NAMALWA (cell line): ENCODE results near the gene ARHGEF19.
"Not testable (repeated sequence)": the region's sequence is repeated elsewhere in the genome, so short reads cannot be mapped to it uniquely, and the experiment has no call there.

Experiments
- DNase-seq: peaks from one replicate; pipeline ENCODE4 v3.0.0-alpha.2; 2015; ENCODE audit warnings: low spot score

Gene ARHGEF19

DNA sequence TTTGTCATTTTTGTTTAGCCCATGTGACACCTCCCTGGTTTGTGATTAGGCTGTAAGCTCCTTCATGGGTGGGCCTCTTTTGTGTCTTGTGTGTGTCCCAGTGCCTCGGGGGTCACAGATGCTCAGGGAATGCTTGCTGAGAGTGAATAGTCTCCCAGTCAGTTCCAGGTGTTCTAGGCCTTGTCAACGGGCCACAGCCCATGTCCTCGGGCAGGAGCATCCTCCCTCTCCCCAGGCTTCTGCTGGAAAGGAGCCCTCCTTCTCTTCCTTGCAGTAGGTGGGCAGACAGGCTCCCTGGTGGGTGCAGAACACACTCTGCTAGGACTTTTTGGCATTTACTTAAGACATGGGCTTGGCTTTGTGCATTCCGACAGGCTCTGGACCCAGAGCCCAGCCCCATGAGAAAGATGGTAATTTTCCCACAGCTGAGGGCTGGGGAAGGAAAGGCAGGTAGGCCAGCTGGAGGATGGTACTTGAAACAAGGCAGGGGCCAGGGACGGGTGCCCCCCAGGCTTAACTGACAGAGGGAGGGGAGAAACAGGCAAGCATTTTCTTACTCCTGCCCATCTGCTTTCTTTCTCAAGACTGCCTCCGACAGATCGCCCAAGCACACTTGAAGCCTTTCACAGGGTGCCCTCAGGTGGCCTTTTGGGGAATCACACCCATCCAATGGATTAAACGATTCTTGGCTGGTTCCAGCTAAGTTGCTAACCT lies 31.6 kb upstream of the ARHGEF19 start:
- DNase-seq, result peak; percentile 93

DNA sequence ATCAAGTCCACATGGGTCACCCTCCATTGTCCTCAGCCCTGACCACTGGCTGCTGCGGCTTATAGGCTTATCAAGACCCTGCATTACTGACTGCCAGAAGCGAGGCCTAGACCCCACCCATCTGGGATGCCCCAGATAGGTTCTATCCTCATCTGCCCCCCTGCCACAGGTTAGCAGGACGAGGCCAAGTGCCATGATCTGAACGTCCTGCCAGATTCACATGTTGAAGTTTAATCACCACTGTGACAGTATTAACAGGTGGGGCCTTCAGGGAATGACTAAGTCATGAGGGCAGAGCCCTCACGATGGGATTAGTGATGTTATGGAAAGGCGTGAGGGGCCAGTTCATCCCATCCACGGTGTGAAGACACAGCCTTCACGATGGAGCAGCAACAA lies 30.8 kb upstream of the ARHGEF19 start:
- DNase-seq, result no peak

DNA sequence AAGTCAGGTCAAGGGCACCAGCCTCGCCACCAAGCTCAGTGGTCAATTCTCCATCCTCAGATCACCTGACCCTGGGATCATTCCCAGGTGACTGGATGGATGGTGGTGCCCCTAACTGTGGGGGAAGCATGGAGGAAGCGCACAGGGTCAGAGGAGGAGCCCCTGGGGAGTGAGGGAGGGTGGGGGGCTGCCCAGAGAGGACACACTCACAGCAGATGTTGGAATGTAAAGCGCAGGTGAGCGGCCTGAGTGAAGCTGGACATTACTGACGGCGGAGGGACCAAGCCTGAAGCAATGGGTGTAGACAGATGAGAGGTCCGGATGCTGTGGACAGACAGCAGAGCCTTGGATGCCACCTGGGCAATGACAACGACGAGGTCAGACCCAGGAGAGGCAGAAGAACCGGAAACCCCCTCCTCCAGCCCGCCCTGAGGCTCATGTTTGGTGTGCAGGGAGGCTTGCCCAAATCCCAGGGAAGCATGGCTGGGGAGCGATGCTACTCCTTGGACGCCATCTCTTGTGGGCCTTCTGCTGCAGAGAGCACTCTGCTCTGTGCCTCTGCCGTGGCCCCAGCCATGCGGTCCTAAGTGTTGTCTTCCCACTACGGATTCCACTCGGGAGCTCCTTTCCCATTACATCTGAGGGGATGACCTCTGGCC lies 30.2 kb upstream of the ARHGEF19 start:
- DNase-seq, result no peak

DNA sequence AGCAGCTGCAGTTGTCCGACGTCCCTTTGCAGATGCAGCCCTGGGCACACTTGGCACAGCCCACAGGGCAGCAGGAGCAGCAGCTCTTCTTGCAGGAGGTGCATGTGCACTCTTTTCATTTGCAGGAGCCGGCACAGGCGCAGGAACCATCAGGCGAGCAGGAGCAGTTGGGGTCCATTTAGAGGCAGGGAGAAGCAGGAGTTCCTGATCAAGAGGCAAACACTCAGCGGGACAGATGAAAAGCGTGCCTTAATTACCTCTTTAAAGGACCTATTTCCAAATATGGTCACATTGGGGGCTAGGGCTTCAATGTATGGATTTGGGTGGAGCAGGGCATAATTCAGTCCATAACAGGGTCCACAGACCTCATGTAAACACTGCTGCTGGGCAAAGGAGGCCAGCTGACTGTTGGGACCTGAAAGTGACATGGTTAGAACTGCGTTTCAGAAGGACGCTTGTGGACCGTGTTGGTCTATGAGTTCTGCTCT lies 28.8 kb upstream of the ARHGEF19 start:
- DNase-seq, result no peak

DNA sequence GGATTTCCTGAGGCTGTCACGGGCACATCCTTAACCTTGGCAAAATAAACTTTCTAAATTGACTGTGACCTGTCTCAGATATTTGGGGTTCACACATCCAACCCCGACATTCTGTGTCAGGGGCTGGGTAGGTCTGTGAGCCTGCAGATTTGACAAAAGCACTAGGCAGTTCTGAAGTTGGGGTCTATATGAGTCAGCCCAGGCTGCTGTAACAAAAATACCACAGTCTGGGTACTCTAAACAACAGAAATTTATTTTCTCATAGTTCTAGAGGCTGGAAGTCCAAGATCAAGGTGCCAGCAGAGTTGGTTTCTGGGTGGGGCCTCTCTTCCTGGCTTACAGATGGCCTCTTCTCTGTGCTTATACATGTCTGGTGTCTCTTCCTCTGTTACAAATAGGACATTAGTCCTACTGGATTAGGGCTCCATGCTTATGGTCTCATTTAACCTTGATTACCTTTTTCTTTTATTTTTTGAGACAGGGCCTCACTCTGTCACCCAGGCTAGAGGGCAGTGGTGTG lies 27.6 kb upstream of the ARHGEF19 start:
- no peak for DNase-seq

DNA sequence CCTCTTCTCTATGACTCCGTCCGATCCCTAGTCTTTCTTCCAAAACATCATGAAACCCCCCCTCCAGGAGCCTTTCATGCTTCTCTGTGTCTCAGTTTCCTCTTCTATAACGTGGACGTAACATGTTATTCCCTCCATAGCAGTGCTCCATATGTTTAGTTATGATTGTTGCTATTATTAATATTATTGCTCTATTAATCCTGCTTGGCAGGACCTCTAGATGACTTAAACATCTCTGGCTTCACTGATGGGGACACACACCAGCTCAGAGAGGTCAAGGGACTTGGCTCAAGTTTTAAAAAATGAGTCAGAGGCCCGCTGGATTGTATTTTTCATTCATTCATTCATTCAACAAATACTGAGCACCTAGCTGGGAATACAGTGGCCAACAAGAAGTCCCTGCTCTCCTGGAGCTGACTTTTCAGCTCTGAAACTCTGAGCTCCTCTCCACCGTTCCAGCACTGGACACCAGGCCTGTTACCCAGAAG lies 24.9 kb upstream of the ARHGEF19 start:
- no peak for DNase-seq

DNA sequence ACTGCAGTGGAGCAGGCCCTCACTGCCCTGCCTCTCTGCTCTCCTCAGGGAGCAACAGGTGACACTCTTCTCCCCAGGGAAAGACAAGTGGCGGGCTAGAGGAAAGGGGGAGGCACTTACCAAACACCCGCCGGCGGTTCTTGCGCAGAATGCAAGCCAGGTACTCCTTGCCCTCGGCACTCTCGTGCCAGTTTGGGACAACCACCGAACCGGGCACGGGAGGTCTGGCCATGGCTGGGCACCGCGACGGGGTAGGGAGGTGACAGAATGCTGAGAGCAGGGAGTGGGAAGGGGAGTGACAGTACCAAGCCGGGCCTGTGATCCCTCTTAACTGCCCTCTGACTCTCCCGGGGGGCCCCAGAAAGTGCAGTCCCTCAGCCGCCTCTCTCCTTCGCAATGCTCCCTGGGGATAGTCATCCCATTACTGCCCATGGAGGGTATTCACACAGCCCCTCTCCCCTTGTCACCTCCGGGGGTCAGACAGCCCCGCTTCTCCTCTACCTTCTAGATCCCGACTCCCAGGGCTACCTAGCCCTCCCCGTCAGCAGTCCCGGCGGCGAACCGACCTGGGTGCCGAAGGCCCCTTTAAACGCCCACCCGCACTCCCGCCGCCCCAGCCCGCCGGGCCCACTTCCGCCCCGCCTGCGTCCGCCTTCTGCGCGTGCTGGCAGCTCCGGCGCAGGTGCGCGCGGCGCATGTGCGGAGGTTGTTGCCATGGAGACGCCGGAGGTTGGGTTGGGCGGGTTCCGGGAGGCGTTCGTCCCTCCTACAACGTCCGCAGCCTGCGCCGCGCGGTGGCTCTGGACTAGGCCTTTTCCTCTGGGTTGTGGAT lies 24.3 kb upstream of the ARHGEF19 start, which contains the start of gene CPLANE2:
Gene CPLANE2 (minus strand): TSS at position 673 of the 832 bp plus-strand sequence. CDS start 441 bp downstream, at position 232.
- peak; percentile 98 for DNase-seq

DNA sequence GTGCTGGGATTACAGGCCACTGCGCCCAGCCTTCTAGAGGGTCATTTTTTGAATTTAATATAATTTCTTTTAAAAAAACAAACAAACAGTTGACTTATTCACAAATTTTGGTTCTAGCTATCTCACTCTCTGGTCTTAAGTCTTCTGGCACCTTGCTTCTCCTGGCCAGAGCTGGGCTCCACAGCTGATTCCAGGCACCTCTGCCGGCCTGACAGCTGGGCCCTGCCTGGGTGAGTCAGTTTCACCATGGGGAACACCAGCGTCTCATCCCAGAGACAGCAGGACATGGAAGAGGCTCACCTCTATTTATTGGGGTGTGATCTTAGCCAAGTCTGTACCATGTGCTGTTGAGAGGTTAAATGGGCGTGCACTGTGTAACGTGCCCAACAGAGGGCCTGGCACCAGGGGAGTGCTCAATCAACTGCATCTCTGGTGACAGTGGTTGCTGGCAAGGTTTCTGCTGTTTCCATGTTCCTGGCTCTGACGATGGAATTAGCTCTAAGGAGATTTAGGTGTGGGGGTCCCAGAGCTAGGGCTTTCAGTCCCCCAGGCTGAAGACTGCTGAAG lies 23.6 kb upstream of the ARHGEF19 start:
- peak; percentile 90 for DNase-seq

DNA sequence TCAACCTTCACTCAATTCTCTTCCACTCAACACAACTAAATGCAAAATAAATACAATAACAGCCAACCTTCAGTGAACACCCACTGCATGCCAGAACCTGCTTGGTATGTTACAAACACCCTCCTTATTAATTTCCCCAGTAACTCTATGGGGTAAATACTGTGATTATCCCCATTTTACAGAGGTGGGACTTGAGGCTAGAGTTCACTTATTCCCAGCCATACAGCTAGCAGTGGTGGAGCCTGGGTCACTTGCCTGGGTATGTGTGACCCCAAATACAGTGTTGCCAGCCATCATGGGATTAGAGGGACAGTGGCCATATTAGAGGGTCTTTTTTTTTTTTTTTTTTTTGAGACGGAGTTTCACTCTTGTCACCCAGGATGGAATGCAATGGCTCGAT lies 22.9 kb upstream of the ARHGEF19 start:
- no peak for DNase-seq

DNA sequence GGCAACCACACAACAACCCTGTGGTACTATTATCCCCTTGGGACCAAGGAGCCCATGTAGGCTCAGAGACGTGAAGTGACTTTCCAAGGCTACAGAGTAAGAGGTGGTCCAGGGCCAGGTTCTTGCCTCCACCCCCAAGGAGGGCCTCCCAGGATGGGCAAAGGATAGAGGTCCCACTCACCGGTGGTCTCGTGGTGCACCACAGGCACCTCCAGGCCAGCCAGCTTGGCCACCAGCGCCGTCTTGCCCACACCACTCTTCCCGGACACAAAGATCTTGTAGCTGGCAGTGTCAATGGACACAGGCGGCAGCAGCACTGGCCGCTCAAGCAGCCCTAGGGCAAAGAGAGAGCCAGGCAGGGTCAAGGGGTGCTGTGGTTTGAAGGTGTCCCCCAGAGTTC lies 21.0 kb upstream of the ARHGEF19 start:
- DNase-seq, result no peak

DNA sequence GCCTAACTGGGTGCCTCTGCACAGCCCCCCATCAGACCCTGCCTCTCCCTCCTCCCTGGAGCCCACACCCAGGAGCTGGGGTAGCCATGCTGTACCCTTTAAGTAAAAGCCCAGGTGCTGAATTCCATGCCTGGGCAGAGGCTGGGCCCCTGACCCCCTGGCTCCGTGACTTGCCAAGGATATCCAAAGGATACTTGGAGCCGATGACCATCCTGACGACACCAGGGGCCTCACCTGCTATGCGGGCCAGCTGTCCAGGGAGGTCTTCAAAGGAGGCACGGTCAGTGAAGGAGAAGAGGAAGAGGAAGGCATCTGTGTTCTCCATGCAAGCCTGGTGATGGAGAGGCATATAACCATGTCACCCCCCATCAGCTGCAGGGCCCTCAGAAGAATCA lies 19.9 kb upstream of the ARHGEF19 start:
- DNase-seq, result no peak

DNA sequence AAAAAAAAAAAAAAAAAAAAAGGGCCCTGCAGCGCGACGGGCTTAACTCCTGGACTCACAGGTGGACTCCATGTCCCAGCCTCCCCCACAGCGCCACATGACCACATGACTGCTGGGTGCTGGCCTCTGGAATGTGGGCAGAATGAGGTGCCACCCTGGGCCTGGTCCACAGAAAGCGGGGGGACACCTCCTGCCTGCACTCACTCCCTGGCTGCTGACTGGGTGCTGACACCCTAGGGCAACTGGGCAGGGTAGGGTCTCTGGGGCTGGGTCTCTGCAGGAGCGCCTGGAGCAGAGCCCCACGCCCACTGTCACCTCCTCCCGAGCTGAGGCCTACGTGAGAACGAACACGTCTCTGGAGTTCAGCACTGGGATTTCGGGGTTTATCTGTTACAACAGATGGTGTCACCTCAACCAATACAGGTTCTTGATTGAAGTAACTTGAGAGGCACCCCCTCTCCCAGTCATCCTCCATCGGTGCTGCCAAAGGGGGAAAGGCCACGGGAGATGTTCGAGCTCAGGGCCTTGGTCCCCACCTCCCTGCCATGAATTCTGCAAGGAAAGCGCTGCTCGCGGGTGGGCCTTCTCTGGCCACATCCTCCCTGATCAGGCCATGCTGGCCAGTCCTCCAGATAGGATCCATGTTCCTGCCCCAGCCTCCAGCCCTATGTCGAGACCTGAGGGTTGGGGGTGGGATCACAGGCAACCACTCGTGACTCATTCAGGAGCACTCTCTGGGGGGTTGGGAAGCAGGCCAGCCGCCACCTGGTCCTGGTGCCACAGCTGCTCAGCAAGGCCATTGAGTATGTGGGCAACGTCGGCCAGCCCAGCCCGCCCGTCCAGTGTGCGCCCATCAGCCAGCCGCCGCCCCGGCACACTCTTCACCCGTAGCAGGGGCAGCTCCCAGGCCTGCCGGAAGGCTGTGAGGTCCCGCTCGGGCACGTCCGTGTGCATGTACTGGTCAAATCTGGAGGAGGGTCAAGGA lies 19.2 kb upstream of the ARHGEF19 start:
- DNase-seq, result no peak

DNA sequence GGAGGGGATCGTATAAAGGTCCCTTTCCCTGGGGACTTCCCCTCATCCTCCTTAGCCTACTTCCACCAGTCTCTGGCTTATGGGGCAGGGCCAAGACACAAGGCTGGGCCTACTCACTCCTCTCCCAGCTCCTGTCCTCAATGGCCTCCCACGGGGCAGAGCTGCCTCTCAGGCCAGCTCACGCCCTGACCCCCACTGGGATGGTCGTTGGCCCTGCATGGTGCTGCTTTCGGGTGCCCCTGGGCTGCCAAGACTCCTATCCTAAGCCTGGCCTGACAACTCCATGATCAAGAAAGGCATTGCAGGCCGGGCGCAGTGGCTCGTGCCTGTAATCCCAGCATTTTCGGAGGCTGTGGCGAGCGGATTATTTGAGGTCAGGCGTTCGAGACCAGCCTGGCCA lies 18.3 kb upstream of the ARHGEF19 start:
- no peak for DNase-seq

DNA sequence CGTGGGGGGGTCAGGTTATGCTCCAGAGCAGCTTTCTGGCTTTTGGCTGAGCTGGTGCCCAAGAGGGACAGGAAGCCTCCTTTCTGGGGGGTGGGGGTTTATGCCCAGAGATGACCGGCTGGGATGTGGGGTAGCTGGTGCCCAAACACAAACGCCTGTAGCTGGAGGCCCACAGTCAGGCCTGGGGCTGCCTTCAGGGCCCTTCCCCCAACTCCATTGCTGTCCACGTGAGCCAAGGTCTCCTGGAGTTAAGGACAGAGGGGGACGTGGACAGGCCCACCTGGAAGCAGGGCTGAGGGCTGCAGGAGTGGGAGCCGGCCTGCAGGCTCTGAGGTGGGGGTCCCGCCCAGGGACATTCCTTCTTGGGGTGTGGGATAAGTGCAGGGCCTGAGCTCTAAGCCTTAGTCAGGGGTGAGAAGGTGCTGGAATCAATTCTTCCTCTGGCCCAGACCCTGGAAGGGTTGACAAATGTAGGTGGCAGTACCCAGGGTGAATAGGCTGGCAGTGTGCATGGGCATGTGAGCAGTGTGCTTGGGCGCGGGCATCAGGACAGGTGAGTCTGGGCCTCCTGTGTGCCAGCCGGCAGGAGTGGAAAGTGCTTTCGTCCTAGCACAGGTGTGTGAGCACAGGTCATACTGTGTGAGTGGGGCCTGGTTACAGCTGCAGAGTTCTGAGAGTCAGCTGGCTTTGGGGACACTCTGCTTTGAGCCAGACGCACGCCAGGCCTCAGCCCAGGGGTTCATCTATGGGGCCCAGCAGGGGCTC lies 17.7 kb upstream of the ARHGEF19 start:
- DNase-seq, result no peak

DNA sequence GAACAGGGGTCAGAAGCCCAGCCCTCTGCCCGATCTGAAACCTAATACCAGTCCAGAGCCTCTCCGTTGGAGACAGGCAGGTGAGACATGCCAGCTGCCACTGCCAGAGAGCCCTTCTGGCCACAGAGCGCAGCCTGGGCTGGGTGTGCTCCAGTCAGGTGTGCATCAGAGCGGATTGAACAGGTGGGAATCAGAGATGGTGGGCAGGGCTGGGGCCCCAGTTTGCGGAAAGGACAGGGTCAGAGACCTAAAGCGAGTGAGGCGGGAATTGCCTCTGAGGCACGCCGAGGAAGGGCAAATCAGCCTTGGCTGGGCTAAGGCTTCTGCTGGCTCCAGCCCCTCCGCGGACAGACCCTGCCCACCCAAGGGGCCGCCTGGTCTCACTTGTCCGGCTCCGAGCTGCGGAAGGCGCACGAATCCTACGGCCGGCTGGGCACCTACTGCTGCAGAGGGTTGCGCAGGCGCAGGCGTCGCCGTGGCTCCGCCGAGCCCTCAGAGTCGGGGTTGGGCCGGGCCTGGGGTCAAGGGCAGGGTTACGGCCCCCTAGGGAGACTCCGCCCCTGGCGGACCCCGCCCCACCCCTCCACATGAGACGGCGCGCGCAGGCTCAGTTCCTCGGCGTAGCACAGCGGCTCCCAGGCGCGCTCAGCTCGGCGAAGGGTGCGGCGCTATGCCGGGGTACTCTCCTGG lies 14.2 kb upstream of the ARHGEF19 start:
- DNase-seq, result no peak

DNA sequence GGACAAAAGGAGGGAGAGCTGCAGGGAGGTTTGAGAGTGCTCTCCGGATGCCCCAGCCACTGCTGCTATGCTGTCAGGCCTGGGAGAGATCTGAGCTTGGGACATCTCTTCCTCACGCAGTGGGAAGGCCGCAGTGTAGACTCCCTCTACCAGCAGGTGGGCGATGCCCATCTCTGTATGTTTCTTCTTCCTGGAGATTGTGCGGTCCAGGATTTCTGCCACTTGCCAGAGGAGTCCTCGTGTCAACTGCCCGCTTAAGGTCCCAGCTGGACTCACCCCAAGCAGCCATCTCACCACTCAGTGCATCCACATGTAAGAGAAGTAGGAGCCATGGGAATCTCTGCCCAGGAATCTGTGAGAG lies 13.7 kb upstream of the ARHGEF19 start:
- no peak for DNase-seq

DNA sequence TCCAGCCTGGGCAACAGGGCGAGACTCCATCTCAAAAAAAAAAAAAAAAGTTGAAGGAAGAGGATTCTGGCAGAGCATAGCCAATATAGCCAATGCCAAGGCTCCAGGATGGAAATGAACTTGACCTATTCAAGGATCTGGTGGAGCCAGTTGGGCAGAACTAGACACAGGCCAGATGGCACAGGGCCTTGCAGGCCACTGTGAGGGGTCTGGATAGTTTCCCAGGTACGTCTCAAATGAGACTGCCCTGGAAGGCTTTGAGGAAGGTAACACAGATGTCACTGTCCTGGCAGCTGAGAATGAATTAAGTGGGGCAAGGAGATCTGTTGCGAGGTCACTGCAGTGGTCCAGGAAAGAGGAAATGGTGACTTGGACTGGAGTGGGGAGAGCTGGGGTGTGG lies 12.0 kb upstream of the ARHGEF19 start:
- no peak for DNase-seq

DNA sequence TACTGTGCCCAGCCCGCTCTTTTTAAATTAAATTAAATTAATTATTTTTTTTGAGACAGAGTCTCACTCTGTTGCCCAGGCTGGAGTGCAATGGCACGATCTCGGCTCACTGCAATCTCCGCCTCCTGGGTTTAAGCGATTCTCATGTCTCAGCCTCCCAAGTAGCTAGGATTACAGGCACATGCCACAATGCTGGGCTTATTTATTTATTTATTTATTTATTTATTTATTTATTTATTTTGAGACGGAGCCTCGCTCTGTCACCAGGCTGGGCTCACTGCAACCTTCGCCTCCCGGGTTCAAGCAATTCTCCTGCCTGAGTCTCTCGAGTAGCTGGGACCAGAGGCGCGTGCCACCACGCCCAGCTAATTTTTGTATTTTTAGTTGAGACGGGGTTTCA lies 10.3 kb upstream of the ARHGEF19 start:
- not testable (repeated sequence) for DNase-seq

DNA sequence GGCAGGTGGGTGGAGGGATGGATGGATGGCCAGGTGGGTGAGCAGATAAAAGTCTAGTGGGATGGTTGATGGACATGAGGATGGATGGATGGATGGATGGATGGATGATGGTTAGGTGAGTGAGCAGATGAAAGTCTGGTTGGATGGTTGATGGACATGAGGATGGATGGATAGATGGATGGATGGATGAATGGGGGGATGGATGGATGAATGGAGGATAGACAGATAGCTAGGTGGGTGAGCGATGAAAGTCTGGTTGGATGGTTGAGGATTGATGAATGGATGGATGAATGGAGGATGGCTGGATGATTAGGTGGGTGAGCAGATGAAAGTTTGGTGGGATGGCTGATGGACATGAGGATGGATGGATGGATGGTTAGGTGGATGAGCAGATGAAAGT lies 9.0 kb upstream of the ARHGEF19 start:
- no peak for DNase-seq
